Parathyroid adenoma (tissue), 2 donors: Measurements from ENCODE around the gene COX19.

Experiments used
- H2AFZ ChIP-seq: fragments of 300-600 bp; sonication (generic); one replicate; pipeline ENCODE4 v1.7.0; 2017; ENCODE audit warnings: antibody characterized with exemption, mild to moderate bottlenecking
- H3K27ac ChIP-seq: fragments of 300-600 bp; sonication (generic); one replicate; pipeline ENCODE4 v1.7.0; 2017
- H3K27me3 ChIP-seq: fragments of 300-600 bp; sonication (generic); one replicate; pipeline ENCODE4 v1.7.0; 2017; ENCODE audit warnings: low read length; ENCODE audit not compliant: control insufficient read depth, insufficient read depth
- H3K36me3 ChIP-seq: fragments of 300-600 bp; sonication (generic); one replicate; pipeline ENCODE4 v1.7.0; 2017; ENCODE audit warnings: low read length; ENCODE audit not compliant: control insufficient read depth, insufficient read depth
- H3K4me1 ChIP-seq: fragments of 300-600 bp; sonication (generic); one replicate; pipeline ENCODE4 v1.7.0; 2017; ENCODE audit warnings: control low read depth
- H3K4me2 ChIP-seq: fragments of 300-600 bp; sonication (generic); one replicate; pipeline ENCODE4 v1.7.0; 2017; ENCODE audit warnings: low read length
- H3K4me3 ChIP-seq: fragments of 300-600 bp; sonication (generic); one replicate; pipeline ENCODE4 v1.7.0; 2017; ENCODE audit warnings: low read depth, low read length
- H3K79me2 ChIP-seq: fragments of 300-600 bp; sonication (generic); one replicate; pipeline ENCODE4 v1.7.0; 2017; ENCODE audit warnings: control low read depth
- H3K9ac ChIP-seq: fragments of 300-600 bp; sonication (generic); one replicate; pipeline ENCODE4 v1.7.0; 2017; ENCODE audit warnings: mild to moderate bottlenecking
- H3K9me3 ChIP-seq: fragments of 300-600 bp; sonication (generic); one replicate; pipeline ENCODE4 v1.7.0; 2017; ENCODE audit warnings: low read length; ENCODE audit not compliant: control insufficient read depth
- TF ChIP-seq, protein P1 (sequence below): fragments of 300-600 bp; sonication (generic); IDR thresholded peaks from one replicate; pipeline ENCODE4 v1.7.0; 2017; ENCODE audit warnings: antibody characterized with exemption, mild to moderate bottlenecking
- donor health status: primary hyperparathyroidism.

COX19 gene

DNA sequence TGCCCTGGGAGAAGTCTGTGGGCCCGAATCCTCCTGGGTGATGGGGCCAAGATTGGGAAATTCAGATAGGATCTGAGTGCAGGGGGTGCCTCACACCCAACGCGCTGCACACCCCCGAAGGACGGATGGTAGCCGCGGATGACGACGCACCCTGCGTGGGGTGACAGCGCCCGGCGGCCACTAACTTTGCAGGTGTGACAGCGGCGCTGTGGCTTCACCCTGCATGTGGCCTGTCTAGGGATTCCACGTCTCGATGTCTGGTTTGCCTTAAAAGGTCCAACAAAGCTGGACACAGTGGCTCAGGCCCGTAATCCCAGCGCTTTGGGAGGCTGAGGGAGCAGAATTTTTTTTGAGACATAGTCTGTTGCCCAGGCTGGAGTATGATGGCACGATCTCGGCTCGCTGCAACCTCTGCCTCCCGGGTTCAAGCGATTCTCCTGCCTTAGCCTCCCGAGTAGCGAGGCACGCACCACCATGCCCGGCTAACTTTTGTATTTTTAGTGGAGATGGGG lies 39.4 kb downstream of the COX19 start:
- H3K4me3 ChIP-seq, result no peak overlapping the region
- no peak overlapping the region for H3K9ac ChIP-seq
- no peaks in the 10 kb centered on the region for H3K27me3 ChIP-seq
- no peaks in the 10 kb centered on the region for H3K36me3 ChIP-seq
- no peak overlapping the region for H3K27ac ChIP-seq
- no peaks in the 10 kb centered on the region for H3K4me1 ChIP-seq
- H3K4me2 ChIP-seq, result no peak overlapping the region
- no peaks in the 10 kb centered on the region for H3K9me3 ChIP-seq
- TF ChIP-seq, protein P1, sequence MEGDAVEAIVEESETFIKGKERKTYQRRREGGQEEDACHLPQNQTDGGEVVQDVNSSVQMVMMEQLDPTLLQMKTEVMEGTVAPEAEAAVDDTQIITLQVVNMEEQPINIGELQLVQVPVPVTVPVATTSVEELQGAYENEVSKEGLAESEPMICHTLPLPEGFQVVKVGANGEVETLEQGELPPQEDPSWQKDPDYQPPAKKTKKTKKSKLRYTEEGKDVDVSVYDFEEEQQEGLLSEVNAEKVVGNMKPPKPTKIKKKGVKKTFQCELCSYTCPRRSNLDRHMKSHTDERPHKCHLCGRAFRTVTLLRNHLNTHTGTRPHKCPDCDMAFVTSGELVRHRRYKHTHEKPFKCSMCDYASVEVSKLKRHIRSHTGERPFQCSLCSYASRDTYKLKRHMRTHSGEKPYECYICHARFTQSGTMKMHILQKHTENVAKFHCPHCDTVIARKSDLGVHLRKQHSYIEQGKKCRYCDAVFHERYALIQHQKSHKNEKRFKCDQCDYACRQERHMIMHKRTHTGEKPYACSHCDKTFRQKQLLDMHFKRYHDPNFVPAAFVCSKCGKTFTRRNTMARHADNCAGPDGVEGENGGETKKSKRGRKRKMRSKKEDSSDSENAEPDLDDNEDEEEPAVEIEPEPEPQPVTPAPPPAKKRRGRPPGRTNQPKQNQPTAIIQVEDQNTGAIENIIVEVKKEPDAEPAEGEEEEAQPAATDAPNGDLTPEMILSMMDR, result no peak
- H3K79me2 ChIP-seq, result peaks cover 2% of the 10 kb centered on the region
- H2AFZ ChIP-seq, result no peak overlapping the region

- TF ChIP-seq, protein P1, result no peak
- no peak overlapping the region for H3K9ac ChIP-seq
- H2AFZ ChIP-seq, result no peak overlapping the region
- no peak overlapping the region for H3K4me2 ChIP-seq
- H3K9me3 ChIP-seq, result no peaks in the 10 kb centered on the region
- H3K27ac ChIP-seq, result no peak overlapping the region
- H3K27me3 ChIP-seq, result no peaks in the 10 kb centered on the region
- no peaks in the 10 kb centered on the region for H3K4me1 ChIP-seq
- peaks cover 2% of the 10 kb centered on the region for H3K79me2 ChIP-seq
- no peak overlapping the region for H3K4me3 ChIP-seq
- no peaks in the 10 kb centered on the region for H3K36me3 ChIP-seq
Measured at GRCh38 chr7:935164-935873, 40.0 kb downstream of the COX19 start.

GRCh38 chr7:934469-935163 lies 40.7 kb downstream of the COX19 start:
- Histone ChIP-seq H3K4me1 (no peaks in the 10 kb centered on the region), H3K4me2 (no peak overlapping the region), H3K36me3 (no peaks in the 10 kb centered on the region), H3K27me3 (no peaks in the 10 kb centered on the region), H3K27ac (no peak overlapping the region), H3K9me3 (no peaks in the 10 kb centered on the region), H2AFZ (no peak overlapping the region), H3K79me2 (peaks cover 2% of the 10 kb centered on the region), H3K9ac (no peak overlapping the region), H3K4me3 (no peak overlapping the region)
- TF ChIP-seq, protein P1, result no peak

- TF ChIP-seq, protein P1, result no peak
- no peaks in the 10 kb centered on the region for H3K27me3 ChIP-seq
- H3K27ac ChIP-seq, result no peak overlapping the region
- no peak overlapping the region for H3K4me2 ChIP-seq
- H2AFZ ChIP-seq, result no peak overlapping the region
- no peaks in the 10 kb centered on the region for H3K36me3 ChIP-seq
- no peak overlapping the region for H3K9ac ChIP-seq
- no peaks in the 10 kb centered on the region for H3K4me1 ChIP-seq
- no peaks in the 10 kb centered on the region for H3K79me2 ChIP-seq
- H3K9me3 ChIP-seq, result no peaks in the 10 kb centered on the region
- no peak overlapping the region for H3K4me3 ChIP-seq
Measured at GRCh38 chr7:932651-932975, 42.7 kb downstream of the COX19 start.
